Osteoblast (primary cell): ENCODE data around the gene PPP1R13B. TPM values are rescaled to one million over a fixed set of nuclear protein-coding genes. Genes with fewer than 3 reads are reported as not detected.

ENCODE experiments used
- DNase-seq: peaks from one replicate; pipeline ENCODE4 v3.0.0; 2011; ENCODE audit warnings: low spot score, mixed read lengths; ENCODE audit not compliant: insufficient read length; ENCODE audit errors: missing footprints
- H2AFZ ChIP-seq: 2 replicates; pipeline ENCODE4 v1.6.0; 2011; ENCODE audit warnings: mild to moderate bottlenecking, low read length
- H3K27ac ChIP-seq: 2 replicates; pipeline ENCODE4 v1.5.1; 2011; ENCODE audit warnings: mild to moderate bottlenecking, low read depth, low read length, moderate library complexity
- H3K27me3 ChIP-seq: 2 replicates; pipeline ENCODE4 v1.6.0; 2012; ENCODE audit warnings: mild to moderate bottlenecking, control low read depth, inconsistent platforms, low read length, moderate library complexity; ENCODE audit not compliant: insufficient read depth
- H3K36me3 ChIP-seq: 2 replicates; pipeline ENCODE4 v1.5.1; 2011; ENCODE audit warnings: mild to moderate bottlenecking, low read length, control low read depth, moderate library complexity; ENCODE audit not compliant: insufficient read depth
- H3K4me1 ChIP-seq: 2 replicates; pipeline ENCODE4 v1.5.1; 2011; ENCODE audit warnings: mild to moderate bottlenecking, low read length, control low read depth, moderate library complexity; ENCODE audit not compliant: insufficient read depth
- H3K4me2 ChIP-seq: 2 replicates; pipeline ENCODE4 v1.6.0; 2011; ENCODE audit warnings: mild to moderate bottlenecking, low read length; ENCODE audit not compliant: insufficient read depth
- H3K4me3 ChIP-seq: fragments of 200-600 bp; sonication (generic); 3 replicates; pipeline ENCODE4 v1.5.1; 2012; ENCODE audit warnings: mild to moderate bottlenecking, low read length, inconsistent platforms; ENCODE audit not compliant: insufficient read depth
- H3K79me2 ChIP-seq: 2 replicates; pipeline ENCODE4 v1.6.0; 2012; ENCODE audit warnings: mild to moderate bottlenecking, low read length, control low read depth, inconsistent platforms; ENCODE audit not compliant: insufficient read depth
- H3K9me3 ChIP-seq: 2 replicates; pipeline ENCODE4 v1.5.1; 2011; ENCODE audit warnings: low read depth, low read length, control low read depth
- H4K20me1 ChIP-seq: 2 replicates; pipeline ENCODE4 v1.6.0; 2012; ENCODE audit warnings: mild to moderate bottlenecking, low read length, control low read depth; ENCODE audit not compliant: insufficient read depth
- total RNA-seq: library from RNA; depleted of rRNA; stranded (reverse); fragments of >200 nt; gene quantifications from 2 replicates; pipeline ENCODE4 v1.2.3, GENCODE V29; 2012
- TF ChIP-seq, protein P1 (sequence below): IDR thresholded peaks from 2 replicates; pipeline ENCODE4 v1.5.1; 2011; ENCODE audit warnings: mild to moderate bottlenecking, low read depth, low read length, moderate library complexity; ENCODE audit errors: extremely low read depth

Gene PPP1R13B
- total RNA-seq, 1 donor, result 3.3 TPM

GRCh38 chr14:103815253-103815652 is 32.1 kb downstream of the PPP1R13B start:
- Histone ChIP-seq H3K4me3 (no peak overlapping the region), H4K20me1 (peaks cover 3% of the 10 kb centered on the region), H3K4me1 (peaks cover 7% of the 10 kb centered on the region), H3K79me2 (no peaks in the 10 kb centered on the region), H3K27ac (no peak overlapping the region), H3K4me2 (no peak overlapping the region), H3K9me3 (no peaks in the 10 kb centered on the region), H2AFZ (no peak overlapping the region), H3K36me3 (no peaks in the 10 kb centered on the region), H3K27me3 (no peaks in the 10 kb centered on the region)
- DNase-seq, result no peak
- TF ChIP-seq, protein P1, sequence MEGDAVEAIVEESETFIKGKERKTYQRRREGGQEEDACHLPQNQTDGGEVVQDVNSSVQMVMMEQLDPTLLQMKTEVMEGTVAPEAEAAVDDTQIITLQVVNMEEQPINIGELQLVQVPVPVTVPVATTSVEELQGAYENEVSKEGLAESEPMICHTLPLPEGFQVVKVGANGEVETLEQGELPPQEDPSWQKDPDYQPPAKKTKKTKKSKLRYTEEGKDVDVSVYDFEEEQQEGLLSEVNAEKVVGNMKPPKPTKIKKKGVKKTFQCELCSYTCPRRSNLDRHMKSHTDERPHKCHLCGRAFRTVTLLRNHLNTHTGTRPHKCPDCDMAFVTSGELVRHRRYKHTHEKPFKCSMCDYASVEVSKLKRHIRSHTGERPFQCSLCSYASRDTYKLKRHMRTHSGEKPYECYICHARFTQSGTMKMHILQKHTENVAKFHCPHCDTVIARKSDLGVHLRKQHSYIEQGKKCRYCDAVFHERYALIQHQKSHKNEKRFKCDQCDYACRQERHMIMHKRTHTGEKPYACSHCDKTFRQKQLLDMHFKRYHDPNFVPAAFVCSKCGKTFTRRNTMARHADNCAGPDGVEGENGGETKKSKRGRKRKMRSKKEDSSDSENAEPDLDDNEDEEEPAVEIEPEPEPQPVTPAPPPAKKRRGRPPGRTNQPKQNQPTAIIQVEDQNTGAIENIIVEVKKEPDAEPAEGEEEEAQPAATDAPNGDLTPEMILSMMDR, result no peak

DNA sequence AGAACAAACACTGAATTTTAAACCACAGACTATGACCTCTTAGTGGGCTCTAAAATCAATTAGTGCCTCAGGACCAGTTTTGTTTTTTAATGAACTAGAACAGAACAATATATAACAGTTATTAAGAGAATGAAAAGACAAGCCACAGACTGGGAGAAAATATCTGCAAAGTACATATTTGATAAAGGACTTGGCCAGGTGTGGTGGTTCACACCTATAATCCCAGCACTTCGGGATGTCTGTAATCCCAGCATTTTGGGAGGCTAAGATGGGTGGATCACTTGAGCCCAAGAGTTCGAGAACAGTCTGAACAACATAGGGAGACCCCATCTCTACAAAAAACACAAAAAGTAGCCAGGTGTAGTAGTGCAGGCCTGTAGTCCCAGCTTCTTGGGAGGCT is 36.2 kb downstream of the PPP1R13B start:
- H3K4me1 ChIP-seq, result no peaks in the 10 kb centered on the region
- H3K9me3 ChIP-seq, result no peaks in the 10 kb centered on the region
- TF ChIP-seq, protein P1, result no peak
- no peaks in the 10 kb centered on the region for H3K79me2 ChIP-seq
- no peak for DNase-seq
- H4K20me1 ChIP-seq, result peaks cover 2% of the 10 kb centered on the region
- H3K27me3 ChIP-seq, result no peaks in the 10 kb centered on the region
- no peak overlapping the region for H3K4me3 ChIP-seq
- H3K4me2 ChIP-seq, result no peak overlapping the region
- H2AFZ ChIP-seq, result no peak overlapping the region
- H3K27ac ChIP-seq, result no peak overlapping the region
- H3K36me3 ChIP-seq, result no peaks in the 10 kb centered on the region

- no peaks in the 10 kb centered on the region for H3K9me3 ChIP-seq
- no peak overlapping the region for H2AFZ ChIP-seq
- H3K36me3 ChIP-seq, result no peaks in the 10 kb centered on the region
- peaks cover 9% of the 10 kb centered on the region for H3K4me1 ChIP-seq
- H3K4me3 ChIP-seq, result no peak overlapping the region
- no peaks in the 10 kb centered on the region for H3K79me2 ChIP-seq
- DNase-seq, result peak; percentile 52
- no peak overlapping the region for H3K27ac ChIP-seq
- H3K4me2 ChIP-seq, result no peak overlapping the region
- H4K20me1 ChIP-seq, result peaks cover 2% of the 10 kb centered on the region
- TF ChIP-seq, protein P1, result peak; percentile 95
- no peaks in the 10 kb centered on the region for H3K27me3 ChIP-seq
Measured at GRCh38 chr14:103808403-103809001, 38.9 kb downstream of the PPP1R13B start.

- Histone ChIP-seq H3K27ac (no peak overlapping the region), H3K9me3 (no peaks in the 10 kb centered on the region), H3K27me3 (no peaks in the 10 kb centered on the region), H3K36me3 (no peaks in the 10 kb centered on the region), H3K4me1 (peaks cover 15% of the 10 kb centered on the region), H3K79me2 (peaks cover 3% of the 10 kb centered on the region), H4K20me1 (peaks cover 2% of the 10 kb centered on the region), H3K4me2 (no peak overlapping the region), H2AFZ (no peak overlapping the region), H3K4me3 (no peak overlapping the region)
- DNase-seq, result no peak
- TF ChIP-seq, protein P1, result no peak
Measured at GRCh38 chr14:103806805-103807204, 40.6 kb downstream of the PPP1R13B start.
